ENCODE data around the gene DCLK2.

The DCLK2 gene

GRCh38 chr4:150069353-150069752 lies 8.9 kb upstream of the DCLK2 start:
- DNase-seq (ENCODE audit: low read depth in 2 of 2): no peak

- no peak for DNase-seq (ENCODE audit: low read depth in 2 of 2)
Observed at GRCh38 chr4:150070464-150071170, 7.6 kb upstream of the DCLK2 start.

- DNase-seq (ENCODE audit: low read depth in 2 of 2): no peak
Observed at GRCh38 chr4:150072471-150072870, 5.8 kb upstream of the DCLK2 start.

GRCh38 chr4:150072906-150073714 lies 5.1 kb upstream of the DCLK2 start:
- peak; percentile 92 to 93 for DNase-seq (ENCODE audit: low read depth in 2 of 2)

GRCh38 chr4:150074064-150074463 lies 4.2 kb upstream of the DCLK2 start:
- no peak for DNase-seq (ENCODE audit: low read depth in 2 of 2)

GRCh38 chr4:150078579-150079080 lies 385 bp downstream of the DCLK2 start:
- no peak for DNase-seq (ENCODE audit: low read depth in 2 of 2)

GRCh38 chr4:150079081-150079581 lies 886 bp downstream of the DCLK2 start:
- no peak for DNase-seq (ENCODE audit: low read depth in 2 of 2)

GRCh38 chr4:150080337-150080736 lies 2.1 kb downstream of the DCLK2 start:
- peak in 1 of 2 experiments; percentile 34 for DNase-seq (ENCODE audit: low read depth in 2 of 2)

- DNase-seq (ENCODE audit: low read depth in 2 of 2): no peak
Observed at GRCh38 chr4:150080875-150081274, 2.6 kb downstream of the DCLK2 start.

GRCh38 chr4:150082241-150082640 lies 4.0 kb downstream of the DCLK2 start:
- no peak for DNase-seq (ENCODE audit: low read depth in 2 of 2)

- no peak for DNase-seq (ENCODE audit: low read depth in 2 of 2)
Observed at GRCh38 chr4:150087006-150087405, 8.8 kb downstream of the DCLK2 start.

GRCh38 chr4:150089732-150090131 lies 11.5 kb downstream of the DCLK2 start:
- no peak for DNase-seq (ENCODE audit: low read depth in 2 of 2)

GRCh38 chr4:150090836-150091235 lies 12.6 kb downstream of the DCLK2 start:
- DNase-seq (ENCODE audit: low read depth in 2 of 2): peak in 1 of 2 experiments; percentile 29

GRCh38 chr4:150094676-150095075 lies 16.4 kb downstream of the DCLK2 start:
- DNase-seq (ENCODE audit: low read depth in 2 of 2): no peak

GRCh38 chr4:150096625-150097024 lies 18.4 kb downstream of the DCLK2 start:
- DNase-seq (ENCODE audit: low read depth in 2 of 2): no peak

- DNase-seq (ENCODE audit: low read depth in 2 of 2): no peak
Observed at GRCh38 chr4:150098214-150098613, 20.0 kb downstream of the DCLK2 start.

- DNase-seq (ENCODE audit: low read depth in 2 of 2): no peak
Observed at GRCh38 chr4:150104404-150105027, 26.3 kb downstream of the DCLK2 start.

GRCh38 chr4:150106886-150107285 lies 28.6 kb downstream of the DCLK2 start:
- no peak for DNase-seq (ENCODE audit: low read depth in 2 of 2)

- DNase-seq (ENCODE audit: low read depth in 2 of 2): peak; percentile 28 to 29
Observed at GRCh38 chr4:150108691-150109090, 30.4 kb downstream of the DCLK2 start.

- DNase-seq (ENCODE audit: low read depth in 2 of 2): no peak
Observed at GRCh38 chr4:150114641-150115040, 36.4 kb downstream of the DCLK2 start.

GRCh38 chr4:150115851-150116250 lies 37.6 kb downstream of the DCLK2 start:
- no peak for DNase-seq (ENCODE audit: low read depth in 2 of 2)

GRCh38 chr4:150116506-150116905 lies 38.3 kb downstream of the DCLK2 start:
- no peak for DNase-seq (ENCODE audit: low read depth in 2 of 2)
